HEK293 (cell line): Measurements from ENCODE around the gene CLEC16A.

Source experiments
- TSHZ1 ChIP-seq: fragments of 450-650 bp; formaldehyde crosslinking; IDR thresholded peaks from 2 replicates; pipeline ENCODE4 v1.5.1; 2016; ENCODE audit warnings: missing biosample characterization, missing genetic modification characterization, borderline replicate concordance
- ZNF274 ChIP-seq, 2 experiments: fragments of 200-500 bp in 1 of 2; fragments of 450-650 bp in 1 of 2; sonication (Bioruptor generic) in 1 of 2; formaldehyde crosslinking in 1 of 2; IDR thresholded peaks; 2 replicates each; pipeline versions ENCODE4 v1.5.1 to v1.6.1; 2014 to 2016; ENCODE audit warnings: borderline replicate concordance in 1 of 2, inconsistent platforms in 1 of 2, low read length in 1 of 2, missing biosample characterization in 1 of 2, missing genetic modification characterization in 1 of 2
- ZNF561 ChIP-seq: fragments of 450-650 bp; IDR thresholded peaks from 2 replicates; pipeline ENCODE4 v1.5.1; 2018; ENCODE audit warnings: missing biosample characterization, missing genetic modification characterization, borderline replicate concordance
- ZNF843 ChIP-seq: fragments of 450-650 bp; formaldehyde crosslinking; IDR thresholded peaks from 2 replicates; pipeline ENCODE4 v1.5.1; 2016; ENCODE audit warnings: missing biosample characterization, missing genetic modification characterization
- TF ChIP-seq, protein P1 (sequence below): fragments of 450-650 bp; formaldehyde crosslinking; IDR thresholded peaks from 2 replicates; pipeline ENCODE4 v1.5.1; 2016; ENCODE audit warnings: missing biosample characterization, missing genetic modification characterization
- TF ChIP-seq, protein P2 (sequence below): fragments of 450-650 bp; formaldehyde crosslinking; IDR thresholded peaks from 2 replicates; pipeline ENCODE4 v1.5.1; 2016; ENCODE audit warnings: missing biosample characterization, missing genetic modification characterization

- TF ChIP-seq ZNF843 (tag by site-specific recombination) (no peak), ZNF274 (IDR thresholded peaks at IDR 0.05; ENCODE audit: low read length) (no peak), ZNF274 (tag by site-specific recombination; IDR thresholded peaks at IDR 0.05; ENCODE audit: borderline replicate concordance) (no peak), TSHZ1 (no peak), ZNF561 (tag by site-specific recombination) (no peak)
- TF ChIP-seq, protein P1, sequence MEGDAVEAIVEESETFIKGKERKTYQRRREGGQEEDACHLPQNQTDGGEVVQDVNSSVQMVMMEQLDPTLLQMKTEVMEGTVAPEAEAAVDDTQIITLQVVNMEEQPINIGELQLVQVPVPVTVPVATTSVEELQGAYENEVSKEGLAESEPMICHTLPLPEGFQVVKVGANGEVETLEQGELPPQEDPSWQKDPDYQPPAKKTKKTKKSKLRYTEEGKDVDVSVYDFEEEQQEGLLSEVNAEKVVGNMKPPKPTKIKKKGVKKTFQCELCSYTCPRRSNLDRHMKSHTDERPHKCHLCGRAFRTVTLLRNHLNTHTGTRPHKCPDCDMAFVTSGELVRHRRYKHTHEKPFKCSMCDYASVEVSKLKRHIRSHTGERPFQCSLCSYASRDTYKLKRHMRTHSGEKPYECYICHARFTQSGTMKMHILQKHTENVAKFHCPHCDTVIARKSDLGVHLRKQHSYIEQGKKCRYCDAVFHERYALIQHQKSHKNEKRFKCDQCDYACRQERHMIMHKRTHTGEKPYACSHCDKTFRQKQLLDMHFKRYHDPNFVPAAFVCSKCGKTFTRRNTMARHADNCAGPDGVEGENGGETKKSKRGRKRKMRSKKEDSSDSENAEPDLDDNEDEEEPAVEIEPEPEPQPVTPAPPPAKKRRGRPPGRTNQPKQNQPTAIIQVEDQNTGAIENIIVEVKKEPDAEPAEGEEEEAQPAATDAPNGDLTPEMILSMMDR, result no peak
- TF ChIP-seq, protein P2, sequence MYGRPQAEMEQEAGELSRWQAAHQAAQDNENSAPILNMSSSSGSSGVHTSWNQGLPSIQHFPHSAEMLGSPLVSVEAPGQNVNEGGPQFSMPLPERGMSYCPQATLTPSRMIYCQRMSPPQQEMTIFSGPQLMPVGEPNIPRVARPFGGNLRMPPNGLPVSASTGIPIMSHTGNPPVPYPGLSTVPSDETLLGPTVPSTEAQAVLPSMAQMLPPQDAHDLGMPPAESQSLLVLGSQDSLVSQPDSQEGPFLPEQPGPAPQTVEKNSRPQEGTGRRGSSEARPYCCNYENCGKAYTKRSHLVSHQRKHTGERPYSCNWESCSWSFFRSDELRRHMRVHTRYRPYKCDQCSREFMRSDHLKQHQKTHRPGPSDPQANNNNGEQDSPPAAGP (tag by site-specific recombination), result no peak
These were observed 17.5 kb upstream of the CLEC16A start for GRCh38 chr16:10926867-10927266.
